Measurements from ENCODE around the gene DAO. TPM values are rescaled to one million over a fixed set of nuclear protein-coding genes. Genes with fewer than 3 reads are reported as not detected.

DAO gene
- total RNA-seq, 2 experiments from 2014 or later, result not detected

- Histone ChIP-seq H3K9me3 (ENCODE audit: low read length) (0 out of 2 replicates have a peak, but pooled peaks cover 4% of the 10 kb centered on the region), H3K79me2 (ENCODE audit: insufficient read depth, low read depth, low read length) (no peaks in the 10 kb centered on the region), H3K27ac (ENCODE audit: low read depth, low read length, poor library complexity, severe bottlenecking) (no peak overlapping the region), H3K36me3 (ENCODE audit: insufficient read depth, low read length) (peaks cover 4% of the 10 kb centered on the region; the same call in 1 of the 2 replicates), H3K9me2 (ENCODE audit: insufficient read depth, low read length) (no peaks in the 10 kb centered on the region), H3K4me1 (ENCODE audit: insufficient read depth, low read length, poor library complexity, severe bottlenecking) (peaks cover 35% of the 10 kb centered on the region), H3K4me2 (ENCODE audit: low read length) (no peak overlapping the region), H3K4me3 (ENCODE audit: low read depth, low read length, poor library complexity, severe bottlenecking) (no peak overlapping the region), H2AFZ (ENCODE audit: low read length) (no peak overlapping the region), H4K20me1 (ENCODE audit: insufficient read depth, low read length) (no peaks in the 10 kb centered on the region)
- no peak for DNase-seq (ENCODE audit: low spot score)
- TF ChIP-seq, protein P1, sequence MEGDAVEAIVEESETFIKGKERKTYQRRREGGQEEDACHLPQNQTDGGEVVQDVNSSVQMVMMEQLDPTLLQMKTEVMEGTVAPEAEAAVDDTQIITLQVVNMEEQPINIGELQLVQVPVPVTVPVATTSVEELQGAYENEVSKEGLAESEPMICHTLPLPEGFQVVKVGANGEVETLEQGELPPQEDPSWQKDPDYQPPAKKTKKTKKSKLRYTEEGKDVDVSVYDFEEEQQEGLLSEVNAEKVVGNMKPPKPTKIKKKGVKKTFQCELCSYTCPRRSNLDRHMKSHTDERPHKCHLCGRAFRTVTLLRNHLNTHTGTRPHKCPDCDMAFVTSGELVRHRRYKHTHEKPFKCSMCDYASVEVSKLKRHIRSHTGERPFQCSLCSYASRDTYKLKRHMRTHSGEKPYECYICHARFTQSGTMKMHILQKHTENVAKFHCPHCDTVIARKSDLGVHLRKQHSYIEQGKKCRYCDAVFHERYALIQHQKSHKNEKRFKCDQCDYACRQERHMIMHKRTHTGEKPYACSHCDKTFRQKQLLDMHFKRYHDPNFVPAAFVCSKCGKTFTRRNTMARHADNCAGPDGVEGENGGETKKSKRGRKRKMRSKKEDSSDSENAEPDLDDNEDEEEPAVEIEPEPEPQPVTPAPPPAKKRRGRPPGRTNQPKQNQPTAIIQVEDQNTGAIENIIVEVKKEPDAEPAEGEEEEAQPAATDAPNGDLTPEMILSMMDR (conservative IDR thresholded peaks at IDR 0.05; ENCODE audit: low read length), result no peak
- no peak for TF ChIP-seq EZH2phosphoT487 (IDR thresholded peaks at IDR 0.05; ENCODE audit: borderline replicate concordance, low read depth, low read length)
- intact Hi-C loops (cut with micrococcal nuclease; ENCODE audit: unreplicated experiment), result loop anchor here (5.0 kb wide), 1 partner anchor 292 kb away; the partner anchor contains the start of genes ISCU and SART3
- ChIA-PET POLR2A (no interaction called here), CTCF (ENCODE audit: unreplicated experiment) (no interaction called here)
- no TSS peak for BruUV-seq (replicated peaks)
These were observed 25.2 kb upstream of the DAO start for GRCh38 chr12:108854451-108855283.

GRCh38 chr12:108855284-108856169 lies 24.4 kb upstream of the DAO start:
- intact Hi-C loops (cut with micrococcal nuclease; ENCODE audit: unreplicated experiment), result loop anchor here (5.0 kb wide), 1 partner anchor 293 kb away; the partner anchor contains the start of genes ISCU and SART3
- no peak overlapping the region for H3K4me3 ChIP-seq (ENCODE audit: low read depth, low read length, poor library complexity, severe bottlenecking)

More at GRCh38 chr12:108855284-108856169, 24.4 kb upstream of the DAO start:
- DNase-seq (ENCODE audit: low spot score), result no peak
- peaks cover 40% of the 10 kb centered on the region for H3K4me1 ChIP-seq (ENCODE audit: insufficient read depth, low read length, poor library complexity, severe bottlenecking)
- POLR2A ChIA-PET, result no interaction called here
- H2AFZ ChIP-seq (ENCODE audit: low read length), result no peak overlapping the region
- TF ChIP-seq, protein P1 (conservative IDR thresholded peaks at IDR 0.05; ENCODE audit: low read length), result no peak
- no peak for TF ChIP-seq EZH2phosphoT487 (IDR thresholded peaks at IDR 0.05; ENCODE audit: borderline replicate concordance, low read depth, low read length)
- H3K27ac ChIP-seq (ENCODE audit: low read depth, low read length, poor library complexity, severe bottlenecking), result no peak overlapping the region
- H3K36me3 ChIP-seq (ENCODE audit: insufficient read depth, low read length), result peaks cover 4% of the 10 kb centered on the region; the same call in 1 of the 2 replicates
- CTCF ChIA-PET (ENCODE audit: unreplicated experiment), result no interaction called here
- BruUV-seq (replicated peaks), result no TSS peak
- H3K4me2 ChIP-seq (ENCODE audit: low read length), result peak overlapping the region; percentile 86
- H3K9me3 ChIP-seq (ENCODE audit: low read length), result 0 out of 2 replicates have a peak, but pooled peaks cover 4% of the 10 kb centered on the region
- no peaks in the 10 kb centered on the region for H3K79me2 ChIP-seq (ENCODE audit: insufficient read depth, low read depth, low read length)
- no peaks in the 10 kb centered on the region for H3K9me2 ChIP-seq (ENCODE audit: insufficient read depth, low read length)
- no peaks in the 10 kb centered on the region for H4K20me1 ChIP-seq (ENCODE audit: insufficient read depth, low read length)
